HEK293 (cell line): ENCODE results near the gene QARS1.

ENCODE experiments used
- CTCF ChIP-seq: fragments of 450-650 bp; formaldehyde crosslinking; IDR thresholded peaks from 2 replicates; pipeline ENCODE4 v1.5.1; 2016; ENCODE audit warnings: missing biosample characterization, missing genetic modification characterization
- HOXA7 ChIP-seq: sonication (generic); formaldehyde crosslinking; IDR thresholded peaks from 2 replicates; pipeline ENCODE4 v1.8.1; 2022; ENCODE audit warnings: missing genetic modification reagents, borderline replicate concordance
- YY1 ChIP-seq: fragments of 450-650 bp; formaldehyde crosslinking; IDR thresholded peaks from 2 replicates; pipeline ENCODE4 v1.5.1; 2018; ENCODE audit warnings: missing biosample characterization, missing genetic modification characterization
- ZBTB44 ChIP-seq: fragments of 450-650 bp; IDR thresholded peaks from 2 replicates; pipeline ENCODE4 v1.5.1; 2018; ENCODE audit warnings: missing biosample characterization, mild to moderate bottlenecking, missing genetic modification characterization
- ZNF274 ChIP-seq, 2 experiments: fragments of 200-500 bp in 1 of 2; fragments of 450-650 bp in 1 of 2; sonication (Bioruptor generic) in 1 of 2; formaldehyde crosslinking in 1 of 2; IDR thresholded peaks; 2 replicates each; pipeline versions ENCODE4 v1.5.1 to v1.6.1; 2014 to 2016; ENCODE audit warnings: borderline replicate concordance in 1 of 2, inconsistent platforms in 1 of 2, low read length in 1 of 2, missing biosample characterization in 1 of 2, missing genetic modification characterization in 1 of 2
- ZNF350 ChIP-seq: fragments of 450-650 bp; formaldehyde crosslinking; IDR thresholded peaks from 2 replicates; pipeline ENCODE4 v1.5.0; 2017; ENCODE audit warnings: missing biosample characterization, mild to moderate bottlenecking, missing genetic modification characterization
- ZNF558 ChIP-seq: fragments of 450-650 bp; formaldehyde crosslinking; IDR thresholded peaks from 2 replicates; pipeline ENCODE4 v1.5.1; 2016; ENCODE audit warnings: missing biosample characterization, missing genetic modification characterization
- ZNF776 ChIP-seq: fragments of 450-650 bp; formaldehyde crosslinking; IDR thresholded peaks from 2 replicates; pipeline ENCODE4 v1.5.0; 2017; ENCODE audit warnings: missing biosample characterization, missing genetic modification characterization, borderline replicate concordance
- TF ChIP-seq, protein P1 (sequence below): fragments of 450-650 bp; formaldehyde crosslinking; IDR thresholded peaks from 2 replicates; pipeline ENCODE4 v1.5.1; 2017; ENCODE audit warnings: missing biosample characterization, missing genetic modification characterization

DNA sequence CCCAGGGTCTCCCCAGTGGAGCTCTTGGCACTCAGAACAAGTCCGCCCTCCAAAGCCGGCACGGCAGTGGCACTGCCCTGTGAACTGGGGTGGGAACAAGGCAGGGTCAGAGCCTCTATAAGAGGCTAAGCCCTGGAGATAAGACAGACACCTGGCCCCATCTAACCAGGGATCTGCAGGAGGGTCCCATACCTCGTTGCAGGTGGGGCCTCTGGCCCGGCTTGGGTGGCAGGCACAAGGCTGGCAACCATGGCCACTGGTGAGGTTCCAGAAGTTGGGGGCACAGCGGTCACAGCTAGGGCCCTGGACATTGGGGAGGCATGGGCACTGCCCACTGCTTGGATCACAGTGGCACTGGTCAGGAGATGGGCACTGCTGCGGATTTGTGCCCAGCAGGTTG, 19.6 kb upstream of the QARS1 start:
- TF ChIP-seq ZNF350 (no peak), CTCF (tag by site-specific recombination) (no peak), ZNF558 (tag by site-specific recombination) (no peak), ZNF776 (tag by site-specific recombination) (no peak), YY1 (tag by site-specific recombination) (no peak), ZBTB44 (tag by site-specific recombination) (no peak), HOXA7 (CRISPR knock-in tag) (no peak), ZNF274 (IDR thresholded peaks at IDR 0.05; ENCODE audit: low read length) (no peak), ZNF274 (tag by site-specific recombination; IDR thresholded peaks at IDR 0.05; ENCODE audit: borderline replicate concordance) (no peak)
- TF ChIP-seq, protein P1, sequence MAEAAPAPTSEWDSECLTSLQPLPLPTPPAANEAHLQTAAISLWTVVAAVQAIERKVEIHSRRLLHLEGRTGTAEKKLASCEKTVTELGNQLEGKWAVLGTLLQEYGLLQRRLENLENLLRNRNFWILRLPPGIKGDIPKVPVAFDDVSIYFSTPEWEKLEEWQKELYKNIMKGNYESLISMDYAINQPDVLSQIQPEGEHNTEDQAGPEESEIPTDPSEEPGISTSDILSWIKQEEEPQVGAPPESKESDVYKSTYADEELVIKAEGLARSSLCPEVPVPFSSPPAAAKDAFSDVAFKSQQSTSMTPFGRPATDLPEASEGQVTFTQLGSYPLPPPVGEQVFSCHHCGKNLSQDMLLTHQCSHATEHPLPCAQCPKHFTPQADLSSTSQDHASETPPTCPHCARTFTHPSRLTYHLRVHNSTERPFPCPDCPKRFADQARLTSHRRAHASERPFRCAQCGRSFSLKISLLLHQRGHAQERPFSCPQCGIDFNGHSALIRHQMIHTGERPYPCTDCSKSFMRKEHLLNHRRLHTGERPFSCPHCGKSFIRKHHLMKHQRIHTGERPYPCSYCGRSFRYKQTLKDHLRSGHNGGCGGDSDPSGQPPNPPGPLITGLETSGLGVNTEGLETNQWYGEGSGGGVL (tag by site-specific recombination): no peak
